ENCODE data around the gene SRPRA. TPM values are rescaled to one million over a fixed set of nuclear protein-coding genes. Genes with fewer than 3 reads are reported as not detected.
A peak's percentile ranks its signal among the peaks of the same experiment; 100 is the strongest.

The SRPRA gene, protein sequence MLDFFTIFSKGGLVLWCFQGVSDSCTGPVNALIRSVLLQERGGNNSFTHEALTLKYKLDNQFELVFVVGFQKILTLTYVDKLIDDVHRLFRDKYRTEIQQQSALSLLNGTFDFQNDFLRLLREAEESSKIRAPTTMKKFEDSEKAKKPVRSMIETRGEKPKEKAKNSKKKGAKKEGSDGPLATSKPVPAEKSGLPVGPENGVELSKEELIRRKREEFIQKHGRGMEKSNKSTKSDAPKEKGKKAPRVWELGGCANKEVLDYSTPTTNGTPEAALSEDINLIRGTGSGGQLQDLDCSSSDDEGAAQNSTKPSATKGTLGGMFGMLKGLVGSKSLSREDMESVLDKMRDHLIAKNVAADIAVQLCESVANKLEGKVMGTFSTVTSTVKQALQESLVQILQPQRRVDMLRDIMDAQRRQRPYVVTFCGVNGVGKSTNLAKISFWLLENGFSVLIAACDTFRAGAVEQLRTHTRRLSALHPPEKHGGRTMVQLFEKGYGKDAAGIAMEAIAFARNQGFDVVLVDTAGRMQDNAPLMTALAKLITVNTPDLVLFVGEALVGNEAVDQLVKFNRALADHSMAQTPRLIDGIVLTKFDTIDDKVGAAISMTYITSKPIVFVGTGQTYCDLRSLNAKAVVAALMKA
- total RNA-seq (100 to 1,000 TPM; 157 TPM), polyA plus RNA-seq (168 TPM)

DNA sequence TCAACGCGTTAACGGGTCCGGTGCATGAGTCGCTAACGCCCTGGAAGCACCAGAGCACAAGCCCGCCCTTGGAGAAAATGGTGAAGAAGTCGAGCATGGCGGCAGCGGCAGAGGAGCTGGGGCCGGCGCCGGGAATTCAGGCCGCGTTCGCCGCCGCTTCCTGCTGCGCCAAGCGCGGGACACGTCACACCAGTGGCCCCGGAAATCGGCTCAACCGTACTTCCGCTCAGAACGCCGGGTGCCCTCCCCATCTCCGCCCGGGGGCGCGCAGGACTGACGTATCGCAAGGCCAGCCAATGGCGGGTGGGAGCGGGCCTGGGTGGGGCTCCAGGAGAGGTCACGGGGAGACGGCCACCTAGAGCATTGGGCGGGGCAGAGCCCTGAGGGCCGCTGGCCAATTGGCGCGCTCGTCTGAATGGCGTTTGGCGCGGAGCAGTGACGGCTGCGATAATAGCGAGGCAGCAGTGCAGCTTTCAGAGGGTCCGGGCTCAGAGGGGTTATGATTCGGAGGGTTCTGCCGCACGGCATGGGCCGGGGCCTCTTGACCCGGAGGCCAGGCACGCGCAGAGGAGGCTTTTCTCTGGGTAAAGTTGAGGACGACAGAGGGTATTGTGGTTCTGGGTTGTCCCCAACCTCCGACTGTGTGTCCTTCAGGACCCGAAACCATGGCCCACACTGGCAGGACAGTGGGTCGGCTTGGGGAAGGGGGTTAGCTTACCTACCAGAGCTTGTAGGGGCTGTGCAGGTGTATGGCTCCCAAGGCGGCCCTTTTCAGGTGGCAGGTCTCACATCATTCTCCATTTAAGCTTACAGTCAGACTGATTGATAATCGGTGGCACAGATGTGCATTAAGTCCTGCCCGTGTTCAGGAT is at the start of gene SRPRA, which contains the start of gene FOXRED1:
Gene SRPRA (minus strand): TSS at position 188 of the 872 bp plus-strand sequence. CDS start 91 bp downstream, at position 97.
Gene FOXRED1 (plus strand): TSS at position 447 of the 872 bp plus-strand sequence. CDS start 53 bp downstream, at position 500.
- POLR2A ChIA-PET, result interaction anchor here (0.6 to 3.2 kb wide), 9 partner anchors 10 to 147 kb away, joined by 3 to 46 read pairs (median 3); partner anchors contain the start of genes FAM118B, RPUSD4, ST3GAL4 and TIRAP
- Mint-ChIP-seq H3K36me3 (peaks cover 8 to 70% (median 23%) of the 10 kb centered on the region in 3 donors), H3K27me3 (no peaks in the 10 kb centered on the region), H3K27ac (peak within 1 kb of the TSS; percentile 92 to 100 (median 98)), H3K9me3 (no peaks in the 10 kb centered on the region), H3K4me1 (peaks cover 39 to 52% (median 48%) of the 10 kb centered on the region in 3 donors), H3K4me3 (peak within 1 kb of the TSS; percentile 85 to 98 (median 96))
- DNase-seq, result peak; percentile 100
- peak within 1 kb of the TSS; percentile 97 for H3K27ac ChIP-seq (ENCODE audit: low read depth, low read length)
- H3K4me3 ChIP-seq (ENCODE audit: low read length), result peak within 1 kb of the TSS; percentile 99
- H3K9me3 ChIP-seq (ENCODE audit: low read length), result no peaks in the 10 kb centered on the region
- CTCF ChIA-PET, result interaction anchor here (1.2 to 2.2 kb wide), 3 partner anchors 14 to 33 kb away, joined by 3 to 8 read pairs (median 3); partner anchors contain the start of gene TIRAP
- peaks cover 42% of the 10 kb centered on the region for H3K36me3 ChIP-seq (ENCODE audit: insufficient read depth, low read length)
- H3K27me3 ChIP-seq (ENCODE audit: insufficient read depth, low read length, poor library complexity, severe bottlenecking), result no peaks in the 10 kb centered on the region
- peaks cover 23% of the 10 kb centered on the region for H3K4me1 ChIP-seq (ENCODE audit: insufficient read depth, low read length)

DNA sequence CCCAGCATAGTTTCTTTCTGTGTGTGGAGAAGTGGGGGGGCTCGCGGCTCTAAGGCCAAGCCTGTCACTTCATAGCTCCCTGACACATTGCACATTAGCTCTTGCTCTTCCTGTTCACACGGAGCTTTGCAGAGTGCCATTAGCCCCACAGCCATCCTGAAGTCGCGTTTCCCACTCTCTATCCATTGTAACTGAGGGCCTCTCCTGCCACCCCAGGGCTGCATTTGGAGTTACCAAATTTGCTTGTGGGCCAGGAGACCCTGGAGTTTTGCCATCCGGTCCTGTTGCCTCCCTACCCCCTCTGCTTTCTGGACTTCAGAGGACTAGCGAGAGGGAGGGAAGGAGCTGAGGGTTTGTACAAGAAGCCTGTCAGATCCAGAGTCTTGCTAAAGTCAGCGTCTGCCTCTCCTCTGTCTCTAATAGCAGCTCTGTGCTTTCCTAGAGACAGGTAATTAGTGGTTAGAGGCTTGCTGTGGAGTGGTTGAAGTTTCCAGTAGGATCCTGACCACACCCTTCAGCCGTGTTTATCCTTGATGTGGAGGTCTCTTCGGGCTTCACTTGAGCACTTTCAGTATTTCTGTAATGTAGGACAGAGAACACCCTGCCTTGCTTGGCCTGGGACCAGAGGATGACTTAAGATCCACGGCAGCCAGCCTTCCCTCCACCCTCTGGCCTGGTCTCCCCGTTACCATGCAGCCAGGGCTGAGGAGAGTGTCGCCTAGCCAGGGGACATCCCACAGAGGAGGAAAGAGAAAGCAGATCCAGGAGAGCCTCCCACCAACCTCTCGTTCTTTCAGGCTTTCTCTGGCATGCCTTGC is 49.3 kb upstream of the SRPRA start:
- no peaks in the 10 kb centered on the region for H3K9me3 ChIP-seq (ENCODE audit: low read length)
- ChIA-PET POLR2A (interaction anchor here (1.4 to 2.0 kb wide), 2 partner anchors 14 to 49 kb away, joined by 3 to 8 read pairs; partner anchors contain the start of gene DCPS), CTCF (interaction anchor here (0.6 to 5.9 kb wide), 5 partner anchors 7 to 162 kb away, joined by 3 to 36 read pairs (median 6); no protein-coding TSS in a partner anchor)
- no peaks in the 10 kb centered on the region for H3K27me3 ChIP-seq (ENCODE audit: insufficient read depth, low read length, poor library complexity, severe bottlenecking)
- peak in 2 of 5 donors; percentile 32 to 34 for DNase-seq
- Mint-ChIP-seq H3K27me3 (no peaks in the 10 kb centered on the region), H3K9me3 (peaks cover 0 to 6% (median 0%) of the 10 kb centered on the region in 5 donors), H3K27ac (peak overlapping the region; percentile 74 to 98 (median 93)), H3K4me1 (peaks cover 42 to 53% (median 43%) of the 10 kb centered on the region in 3 donors), H3K36me3 (peaks cover 16 to 38% (median 28%) of the 10 kb centered on the region in 3 donors), H3K4me3 (peak overlapping the region; percentile 18 to 87 (median 63))
- no peaks in the 10 kb centered on the region for H3K36me3 ChIP-seq (ENCODE audit: insufficient read depth, low read length)
- peaks cover 26% of the 10 kb centered on the region for H3K4me1 ChIP-seq (ENCODE audit: insufficient read depth, low read length)
- H3K4me3 ChIP-seq (ENCODE audit: low read length), result peak overlapping the region; percentile 41
- H3K27ac ChIP-seq (ENCODE audit: low read depth, low read length), result peak overlapping the region; percentile 46

- no peaks in the 10 kb centered on the region for H3K27me3 Mint-ChIP-seq
- POLR2A ChIA-PET, result interaction anchor here (1.4 to 2.0 kb wide), 2 partner anchors 13 to 48 kb away, joined by 3 to 8 read pairs; partner anchors contain the start of gene DCPS
- H3K4me1 Mint-ChIP-seq, result peaks cover 42 to 53% (median 43%) of the 10 kb centered on the region in 3 donors
- Histone ChIP-seq H3K4me1 (ENCODE audit: insufficient read depth, low read length) (peaks cover 26% of the 10 kb centered on the region), H3K27ac (ENCODE audit: low read depth, low read length) (no peak overlapping the region), H3K9me3 (ENCODE audit: low read length) (no peaks in the 10 kb centered on the region), H3K36me3 (ENCODE audit: insufficient read depth, low read length) (no peaks in the 10 kb centered on the region), H3K27me3 (ENCODE audit: insufficient read depth, low read length, poor library complexity, severe bottlenecking) (no peaks in the 10 kb centered on the region), H3K4me3 (ENCODE audit: low read length) (no peak overlapping the region)
- peak overlapping the region; percentile 74 to 98 (median 93) for H3K27ac Mint-ChIP-seq
- CTCF ChIA-PET, result interaction anchor here (0.6 to 5.9 kb wide), 2 partner anchors 8 to 163 kb away, joined by 3 to 36 read pairs; no protein-coding TSS in a partner anchor
- peaks cover 16 to 44% (median 28%) of the 10 kb centered on the region in 3 donors for H3K36me3 Mint-ChIP-seq
- H3K9me3 Mint-ChIP-seq, result peaks cover 0 to 6% (median 0%) of the 10 kb centered on the region in 5 donors
- no peak for DNase-seq
- H3K4me3 Mint-ChIP-seq, result peak overlapping the region; percentile 18 to 87 (median 63)
These were observed 48.7 kb upstream of the SRPRA start for GRCh38 chr11:126317432-126317755.

- CTCF ChIA-PET, result interaction anchor here (2.0 to 5.9 kb wide), 2 partner anchors 166 to 167 kb away, joined by 8 to 36 read pairs; no protein-coding TSS in a partner anchor
These were observed 45.1 kb upstream of the SRPRA start for GRCh38 chr11:126313826-126314225.

GRCh38 chr11:126312961-126313360 is 44.3 kb upstream of the SRPRA start:
- DNase-seq, result no peak
- no peaks in the 10 kb centered on the region for H3K27me3 ChIP-seq (ENCODE audit: insufficient read depth, low read length, poor library complexity, severe bottlenecking)
- peak overlapping the region in 2 of 8 donors; percentile 36 to 70 for H3K27ac Mint-ChIP-seq
- ChIA-PET CTCF (interaction anchor here (0.7 to 2.0 kb wide), 2 partner anchors 34 to 168 kb away, joined by 3 to 8 read pairs; no protein-coding TSS in a partner anchor), POLR2A (no interaction called here)
- peaks cover 0 to 6% (median 0%) of the 10 kb centered on the region in 5 donors for H3K9me3 Mint-ChIP-seq
- no peak overlapping the region for H3K27ac ChIP-seq (ENCODE audit: low read depth, low read length)
- H3K36me3 Mint-ChIP-seq, result peaks cover 19 to 65% (median 21%) of the 10 kb centered on the region in 3 donors
- H3K9me3 ChIP-seq (ENCODE audit: low read length), result no peaks in the 10 kb centered on the region
- H3K4me1 Mint-ChIP-seq, result peaks cover 33 to 42% (median 39%) of the 10 kb centered on the region in 3 donors
- no peak overlapping the region for H3K4me3 Mint-ChIP-seq
- H3K27me3 Mint-ChIP-seq, result no peaks in the 10 kb centered on the region
- H3K4me1 ChIP-seq (ENCODE audit: insufficient read depth, low read length), result peaks cover 15% of the 10 kb centered on the region
- H3K4me3 ChIP-seq (ENCODE audit: low read length), result no peak overlapping the region
- peaks cover 9% of the 10 kb centered on the region for H3K36me3 ChIP-seq (ENCODE audit: insufficient read depth, low read length)

More at GRCh38 chr11:126313826-126314225, 45.1 kb upstream of the SRPRA start:
- Mint-ChIP-seq H3K9me3 (peaks cover 0 to 6% (median 0%) of the 10 kb centered on the region in 5 donors), H3K36me3 (peaks cover 19 to 58% (median 21%) of the 10 kb centered on the region in 3 donors), H3K4me1 (peaks cover 38 to 45% (median 43%) of the 10 kb centered on the region in 3 donors), H3K4me3 (no peak overlapping the region), H3K27ac (peak overlapping the region in 2 of 8 donors; percentile 30 to 43), H3K27me3 (no peaks in the 10 kb centered on the region)
- POLR2A ChIA-PET, result no interaction called here
- Histone ChIP-seq H3K4me1 (ENCODE audit: insufficient read depth, low read length) (peaks cover 24% of the 10 kb centered on the region), H3K36me3 (ENCODE audit: insufficient read depth, low read length) (peaks cover 9% of the 10 kb centered on the region), H3K27ac (ENCODE audit: low read depth, low read length) (no peak overlapping the region), H3K4me3 (ENCODE audit: low read length) (no peak overlapping the region), H3K9me3 (ENCODE audit: low read length) (no peaks in the 10 kb centered on the region), H3K27me3 (ENCODE audit: insufficient read depth, low read length, poor library complexity, severe bottlenecking) (no peaks in the 10 kb centered on the region)
- DNase-seq, result no peak

DNA sequence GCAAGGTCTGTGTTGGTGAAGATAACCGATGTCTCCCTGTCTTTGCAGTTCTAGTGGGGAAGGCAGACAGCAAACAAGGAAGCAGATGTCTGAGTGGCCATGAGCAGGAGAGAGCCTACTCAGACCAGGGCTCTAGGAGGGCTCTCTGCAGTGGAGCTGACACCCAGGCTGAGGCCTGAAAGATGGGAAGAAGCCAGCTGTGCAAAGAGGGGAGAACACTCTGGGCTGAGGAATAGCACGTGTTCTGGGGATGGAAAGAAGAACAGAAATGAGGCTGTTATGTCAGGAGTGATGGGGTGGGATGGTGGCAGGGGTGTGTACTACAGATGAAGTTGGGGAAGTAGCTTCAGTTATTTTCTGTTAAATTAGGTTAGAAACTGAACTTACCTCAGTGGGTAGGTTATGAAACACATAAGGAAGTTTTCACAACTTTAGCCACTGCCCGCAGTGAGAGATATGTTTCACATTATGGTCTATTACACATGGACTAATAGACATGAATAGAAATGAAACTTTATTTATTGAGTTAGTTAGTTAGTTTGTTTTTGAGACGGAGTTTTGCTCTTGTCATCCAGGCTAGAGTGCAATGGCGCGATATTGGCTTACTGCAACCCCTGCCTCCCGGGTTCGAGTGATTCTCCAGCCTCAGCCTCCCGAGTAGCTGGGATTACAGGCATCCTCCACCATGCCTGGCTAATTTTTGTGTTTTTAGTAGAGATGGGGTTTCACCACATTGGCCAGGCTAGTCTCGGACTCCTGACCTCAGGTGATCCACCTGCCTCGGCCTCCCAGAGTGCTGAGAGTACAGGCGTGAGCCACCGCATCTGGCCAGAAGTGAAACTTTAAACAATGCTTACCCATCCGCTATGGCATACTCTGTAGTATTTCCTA is 43.0 kb upstream of the SRPRA start:
- POLR2A ChIA-PET, result no interaction called here

More for the DNA sequence above, 43.0 kb upstream of the SRPRA start:
- DNase-seq, result no peak
- Mint-ChIP-seq H3K27me3 (no peaks in the 10 kb centered on the region), H3K36me3 (peaks cover 15 to 69% (median 19%) of the 10 kb centered on the region in 3 donors), H3K9me3 (peaks cover 0 to 6% (median 0%) of the 10 kb centered on the region in 5 donors), H3K27ac (peak overlapping the region in 3 of 8 donors; percentile 27 to 73 (median 37)), H3K4me3 (no peak overlapping the region), H3K4me1 (peaks cover 27 to 40% (median 38%) of the 10 kb centered on the region in 3 donors)
- Histone ChIP-seq H3K27ac (ENCODE audit: low read depth, low read length) (no peak overlapping the region), H3K4me3 (ENCODE audit: low read length) (no peak overlapping the region), H3K4me1 (ENCODE audit: insufficient read depth, low read length) (peaks cover 7% of the 10 kb centered on the region), H3K36me3 (ENCODE audit: insufficient read depth, low read length) (peaks cover 9% of the 10 kb centered on the region), H3K9me3 (ENCODE audit: low read length) (no peaks in the 10 kb centered on the region), H3K27me3 (ENCODE audit: insufficient read depth, low read length, poor library complexity, severe bottlenecking) (no peaks in the 10 kb centered on the region)
- CTCF ChIA-PET, result interaction anchor here (0.6 to 3.0 kb wide), 15 partner anchors 7 to 420 kb away, joined by 3 to 39 read pairs (median 4); partner anchors contain the start of gene TIRAP
